Vagina (tissue), 2 donors: Measurements from ENCODE around the gene NHERF2.

Experiments used
- POLR2A ChIP-seq, 2 donors: fragments of 450-650 bp; IDR thresholded peaks; one replicate each; pipeline ENCODE4 v1.6.1; 2017; ENCODE audit warnings: antibody characterized with exemption in 2 of 2, mild to moderate bottlenecking in 2 of 2, moderate library complexity in 2 of 2
- POLR2AphosphoS5 ChIP-seq, 2 donors: sonication (generic); formaldehyde crosslinking; IDR thresholded peaks; one replicate each; pipeline ENCODE4 v1.9.0; 2017; ENCODE audit warnings: antibody characterized with exemption in 2 of 2, mild to moderate bottlenecking in 2 of 2, low read depth in 1 of 2; ENCODE audit not compliant: insufficient read depth in 1 of 2

- TF ChIP-seq POLR2AphosphoS5 (IDR thresholded peaks at IDR 0.05; ENCODE audit: insufficient read depth in 1 of 2, low read depth in 1 of 2) (no peak), POLR2A (IDR thresholded peaks at IDR 0.05) (no peak)
These were observed 46.2 kb downstream of the NHERF2 start for GRCh38 chr16:2072926-2073325.
